ENCODE results near the gene SLC8A1.

Gene SLC8A1

DNA sequence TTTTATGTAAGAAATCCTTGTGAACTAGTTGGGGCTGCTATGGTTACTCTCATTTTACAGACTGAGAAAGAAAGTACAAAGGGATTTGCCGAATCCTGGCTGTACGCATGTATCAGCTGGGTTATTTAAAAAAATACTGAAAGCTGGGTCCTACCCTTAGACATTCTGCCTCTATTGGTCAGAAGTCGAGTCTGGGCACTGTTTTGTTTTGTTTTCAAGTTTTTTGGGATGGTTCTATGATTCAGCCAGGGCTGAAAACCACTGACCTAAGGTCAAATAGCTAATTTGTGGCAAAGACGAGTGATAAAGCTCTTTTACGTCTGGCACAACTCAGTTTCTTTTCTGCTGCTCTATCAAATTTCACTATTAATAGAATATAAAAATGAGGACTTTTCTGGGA, 5.9 kb upstream of the SLC8A1 start:
- no peak for DNase-seq

- DNase-seq: no peak
Observed at GRCh38 chr2:40457366-40457765, 5.5 kb upstream of the SLC8A1 start.

DNA sequence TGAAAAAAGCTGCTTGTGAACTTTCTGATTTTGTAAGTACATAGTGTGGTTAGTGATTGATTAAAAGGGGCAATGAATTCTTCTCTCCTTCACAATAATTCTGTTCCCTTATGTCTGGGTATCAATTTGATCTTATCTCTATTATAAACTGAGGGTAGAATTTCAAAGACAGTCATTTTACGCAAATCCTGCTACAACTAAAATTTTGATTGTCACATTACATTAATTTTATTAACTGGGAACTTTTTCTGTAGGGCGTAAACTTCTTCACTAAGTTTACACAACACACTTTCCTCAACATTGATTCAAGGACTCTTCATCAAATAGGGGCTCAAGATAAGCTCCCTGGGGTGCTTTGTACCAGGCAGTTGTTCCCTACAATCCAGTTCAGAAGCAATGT, 5.0 kb upstream of the SLC8A1 start:
- no peak for DNase-seq

DNA sequence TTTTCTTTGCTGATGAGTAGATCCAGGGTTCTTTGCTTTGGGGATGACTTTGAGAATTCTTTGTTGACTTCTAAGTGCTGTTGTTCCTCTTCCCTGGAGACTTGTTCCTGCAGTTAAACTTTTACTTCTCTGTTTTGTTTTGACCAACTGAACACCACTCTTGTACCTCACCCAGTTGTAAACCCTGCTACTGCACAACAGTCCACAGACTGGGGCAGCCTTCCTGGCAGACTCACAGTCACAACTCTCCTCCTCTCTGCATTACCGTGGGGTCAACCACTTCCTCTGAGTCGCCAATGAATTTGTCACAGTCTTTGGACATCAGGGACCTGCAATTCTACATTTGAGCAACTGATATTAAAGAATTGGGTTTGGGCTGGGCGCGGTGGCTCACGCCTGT, 3.8 kb upstream of the SLC8A1 start:
- DNase-seq: no peak

DNA sequence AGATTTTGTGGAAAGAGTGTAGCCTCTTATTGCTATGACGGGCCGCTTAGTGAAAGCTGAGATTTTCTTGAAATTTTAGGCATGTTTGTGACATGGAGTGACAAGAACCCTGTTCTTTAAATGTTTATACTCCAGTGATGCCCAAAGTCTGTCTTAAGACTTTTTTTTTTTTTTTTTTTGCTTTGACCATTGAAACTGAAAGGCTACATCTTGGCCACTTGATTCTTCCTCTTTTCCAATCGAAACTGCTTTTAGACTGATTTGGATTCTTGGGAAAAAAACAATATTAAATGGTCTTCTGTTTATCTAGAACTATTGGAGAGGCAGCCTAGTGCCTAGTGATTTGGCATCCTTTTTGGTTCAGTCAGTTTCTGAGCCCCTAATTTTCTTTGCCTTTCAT, 2.4 kb upstream of the SLC8A1 start:
- DNase-seq: no peak

DNA sequence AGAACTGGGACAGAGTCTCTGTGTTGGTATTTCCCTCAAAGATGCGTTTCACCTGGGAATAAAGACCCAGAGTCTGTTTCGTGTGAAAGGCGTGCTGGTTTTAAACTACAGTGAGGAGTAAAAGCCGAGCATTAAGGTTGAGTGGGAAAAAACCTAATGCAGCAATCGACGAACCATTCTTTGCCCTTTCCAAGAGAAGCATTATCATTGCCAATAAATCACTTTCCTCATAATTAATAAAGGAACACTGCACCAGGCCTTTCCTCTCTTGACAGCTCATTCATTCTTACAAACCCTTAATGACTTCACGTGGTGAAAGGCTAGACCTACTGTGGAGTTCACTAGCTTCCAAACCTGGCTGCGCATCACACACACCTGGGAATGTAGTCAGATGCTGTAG, 896 bp upstream of the SLC8A1 start:
- DNase-seq: no peak

DNA sequence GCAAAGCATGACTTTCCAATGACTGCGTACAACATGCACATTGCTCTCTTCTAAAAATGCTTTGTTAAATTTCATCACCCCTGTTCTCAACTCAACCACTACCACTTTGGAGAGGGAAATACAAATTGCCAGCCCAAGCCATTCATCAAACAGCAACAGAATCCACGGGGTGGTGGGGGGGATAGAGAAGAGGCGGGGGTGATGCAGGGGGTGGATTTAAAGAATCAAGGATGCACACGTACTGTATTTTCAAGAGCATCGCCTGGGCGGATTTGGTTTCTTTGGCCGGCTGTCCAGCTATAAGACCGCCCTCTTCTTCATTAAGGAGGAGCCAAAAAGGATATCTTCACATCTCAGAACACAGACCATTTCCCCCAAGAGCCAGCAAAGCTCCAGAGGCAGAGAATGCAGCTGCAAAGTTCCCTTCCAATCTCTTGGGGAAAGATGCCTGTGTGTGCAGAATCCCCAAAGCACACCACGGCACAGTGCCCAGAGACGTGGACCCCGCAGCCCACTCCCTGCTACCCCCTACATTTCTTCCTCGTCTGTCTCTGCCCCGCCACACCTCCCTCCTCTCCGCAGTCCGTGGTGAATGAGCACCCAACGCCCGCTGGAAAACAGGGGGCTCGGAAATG, 977 bp downstream of the SLC8A1 start:
- DNase-seq: peak; percentile 61

DNA sequence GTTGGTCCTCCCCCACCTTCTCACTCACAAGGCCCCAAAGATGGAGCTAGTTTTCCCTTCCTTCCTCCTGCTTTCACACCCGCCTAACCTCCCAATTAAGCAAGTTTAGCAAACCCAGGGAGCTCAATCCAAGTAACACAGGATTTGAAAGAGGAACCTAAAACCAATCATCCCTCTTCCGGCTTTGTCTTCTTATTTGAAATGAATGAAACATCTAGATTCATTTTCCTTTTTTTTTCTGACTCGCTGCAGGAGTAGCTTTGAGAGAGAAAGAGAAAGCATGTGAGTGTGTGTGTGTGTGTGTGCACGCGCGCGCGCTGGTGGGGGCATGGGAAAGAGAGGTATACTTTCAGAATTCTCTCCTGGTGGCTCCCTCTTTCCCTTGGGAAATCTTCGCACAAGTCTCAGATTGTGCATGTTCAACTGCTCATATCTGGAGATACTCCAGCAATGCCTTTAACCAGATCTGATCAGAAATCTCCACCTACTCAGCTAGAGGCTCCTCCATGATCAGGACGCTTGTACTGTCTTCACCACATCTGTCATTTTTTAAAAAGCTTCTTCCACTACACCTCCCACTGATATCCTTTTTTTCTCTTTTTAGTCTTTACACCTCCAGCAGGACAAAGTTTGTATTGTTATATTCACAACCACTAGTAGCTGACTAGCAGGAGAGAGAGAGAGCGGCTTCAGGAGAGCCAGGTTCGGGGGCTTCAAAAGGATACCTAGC, 1.7 kb downstream of the SLC8A1 start:
- DNase-seq: peak; percentile 35

- DNase-seq: peak; percentile 50
Observed at GRCh38 chr2:40448476-40449079, 3.3 kb downstream of the SLC8A1 start.

DNA sequence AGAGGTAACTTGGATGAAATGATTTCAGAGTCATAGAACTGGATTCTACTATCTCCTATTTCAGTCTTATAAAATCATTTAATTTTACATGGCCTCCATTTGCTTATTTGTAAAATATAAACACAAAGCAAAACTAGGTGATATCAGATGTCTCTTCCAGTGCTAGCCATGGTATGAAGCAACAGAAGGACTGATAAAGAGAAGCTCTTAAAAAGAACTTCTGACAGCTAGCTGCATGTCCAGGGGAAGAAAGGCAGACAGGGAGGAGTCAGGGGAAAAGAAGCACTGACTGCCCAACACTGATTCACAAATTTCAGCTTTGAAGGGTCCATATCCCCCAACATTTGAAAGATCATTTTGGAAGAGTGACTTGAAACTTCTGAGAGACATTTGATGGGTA, 6.4 kb downstream of the SLC8A1 start:
- no peak for DNase-seq

DNA sequence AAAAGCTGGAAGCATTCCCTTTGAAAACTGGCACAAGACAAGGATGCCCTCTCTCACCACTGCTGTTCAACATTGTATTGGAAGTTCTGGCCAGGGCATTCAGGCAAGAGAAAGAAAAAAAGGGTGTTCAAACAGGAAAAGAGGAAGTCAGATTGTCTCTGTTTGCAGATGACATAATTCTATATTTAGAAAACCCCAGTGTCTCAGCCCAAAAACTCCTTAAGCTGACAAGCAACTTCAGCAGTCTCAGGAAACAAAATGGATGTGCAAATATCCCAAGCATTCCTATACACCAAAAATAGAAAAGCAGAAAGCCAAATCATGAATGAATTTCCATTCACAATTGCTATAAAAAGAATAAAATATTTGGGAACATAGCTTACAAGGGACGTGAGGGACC, 11.1 kb downstream of the SLC8A1 start:
- DNase-seq: no peak

- DNase-seq: no peak
Observed at GRCh38 chr2:40439473-40439872, 12.4 kb downstream of the SLC8A1 start.

DNA sequence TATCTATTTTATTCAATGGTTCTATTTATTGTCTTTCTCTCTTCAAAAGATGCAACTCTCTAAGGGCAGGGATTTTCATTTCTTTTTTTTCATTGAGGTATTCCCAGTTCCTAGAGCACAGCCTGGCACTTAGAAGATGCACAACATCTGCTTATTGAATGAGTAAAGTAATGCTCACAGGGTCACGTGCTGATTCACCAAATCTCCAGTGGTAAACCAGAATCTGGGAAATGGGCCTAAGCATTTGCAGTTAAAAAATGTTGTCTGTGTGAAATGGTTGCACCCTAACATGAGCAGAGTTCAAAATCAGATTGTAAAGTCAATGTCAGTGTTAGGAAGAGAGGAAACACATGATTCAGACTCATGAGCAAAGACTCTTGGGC, 15.8 kb downstream of the SLC8A1 start:
- DNase-seq: no peak

- no peak for DNase-seq
Observed at GRCh38 chr2:40435426-40436092, 16.3 kb downstream of the SLC8A1 start.

GRCh38 chr2:40434731-40435271, 17.1 kb downstream of the SLC8A1 start:
- DNase-seq: peak; percentile 74

GRCh38 chr2:40433736-40434135, 18.2 kb downstream of the SLC8A1 start:
- peak; percentile 66 for DNase-seq

DNA sequence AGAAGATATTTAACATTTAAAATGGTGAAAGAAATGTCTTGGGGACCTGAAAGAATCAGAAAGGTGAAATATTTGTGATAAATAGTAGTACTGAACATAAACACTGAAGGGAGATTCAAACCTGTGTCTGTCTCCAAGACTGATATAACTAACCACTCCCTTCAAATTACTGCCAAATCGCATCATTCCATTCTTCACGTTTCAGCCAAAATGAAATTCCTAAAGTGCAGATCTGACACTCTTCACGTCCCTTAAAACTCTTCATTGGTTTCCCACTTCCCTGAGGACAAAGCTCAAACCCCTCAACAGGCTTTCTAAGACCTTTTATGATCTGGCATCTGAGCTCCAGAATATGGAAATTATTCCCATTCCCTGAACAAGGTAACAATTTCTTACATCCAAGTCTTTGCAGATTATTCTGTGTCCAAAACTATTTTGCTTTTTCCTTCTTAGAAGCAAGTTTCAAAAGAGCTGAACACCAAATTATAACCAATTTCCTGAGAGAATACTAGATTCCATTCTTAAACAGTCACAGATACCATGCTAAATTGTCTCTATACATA, 18.9 kb downstream of the SLC8A1 start:
- DNase-seq: peak; percentile 20

DNA sequence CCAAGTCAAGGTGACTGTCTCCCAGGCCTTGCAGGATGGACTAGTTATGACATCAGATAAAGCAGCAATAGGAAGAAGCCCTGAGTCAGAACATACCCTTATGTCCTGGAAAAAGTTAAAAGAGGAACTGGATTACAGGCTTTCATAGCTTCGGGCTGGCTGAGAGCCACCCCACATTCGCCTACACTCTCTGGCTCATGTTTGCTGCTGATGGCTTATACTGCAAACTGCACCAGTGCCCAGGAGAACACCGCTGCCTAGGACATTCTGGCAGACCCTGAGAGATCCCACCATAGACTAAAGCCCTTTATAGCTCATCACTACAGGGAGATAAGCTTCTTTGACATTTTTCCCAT, 20.3 kb downstream of the SLC8A1 start:
- no peak for DNase-seq

DNA sequence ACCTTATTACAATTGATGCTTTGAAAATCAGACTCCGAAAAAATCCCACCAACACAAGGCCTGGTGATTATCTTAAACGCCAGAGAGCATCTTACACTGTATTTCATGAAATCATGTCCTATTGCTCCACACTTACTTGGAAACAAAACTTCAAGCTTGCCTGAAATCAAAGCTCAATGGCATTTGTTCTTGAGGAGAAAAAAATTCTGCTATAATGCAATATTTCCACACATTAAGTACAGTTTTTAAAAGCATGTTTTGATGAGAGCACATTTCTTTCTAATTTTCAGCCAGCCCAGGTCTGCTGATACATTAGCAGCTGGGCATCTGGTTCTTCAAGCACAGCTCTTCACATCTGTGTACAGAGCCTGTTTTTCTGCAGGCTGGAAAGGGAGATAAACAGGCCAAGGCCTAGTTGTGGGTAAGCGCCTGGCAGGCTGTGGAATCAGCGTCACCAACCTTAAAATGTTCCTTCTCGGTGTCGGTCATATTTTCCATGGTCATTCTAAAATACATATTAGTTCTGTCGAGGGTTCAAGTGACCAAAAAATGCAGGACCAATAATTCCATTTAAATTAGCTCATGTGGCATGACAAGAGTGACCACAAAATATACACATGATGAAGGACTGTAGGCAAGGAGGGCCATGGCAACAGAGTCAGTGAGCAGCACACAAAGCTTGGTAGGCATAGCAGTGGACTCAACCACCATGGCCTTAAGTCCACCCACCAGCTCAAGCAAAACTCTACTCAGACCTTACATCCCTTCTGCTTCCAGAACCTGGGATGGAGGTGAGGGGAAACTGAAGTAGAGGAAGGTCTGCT, 20.9 kb downstream of the SLC8A1 start:
- no peak for DNase-seq

GRCh38 chr2:40428439-40428838, 23.5 kb downstream of the SLC8A1 start:
- DNase-seq: no peak

- no peak for DNase-seq
Observed at GRCh38 chr2:40421631-40422297, 30.1 kb downstream of the SLC8A1 start.

DNA sequence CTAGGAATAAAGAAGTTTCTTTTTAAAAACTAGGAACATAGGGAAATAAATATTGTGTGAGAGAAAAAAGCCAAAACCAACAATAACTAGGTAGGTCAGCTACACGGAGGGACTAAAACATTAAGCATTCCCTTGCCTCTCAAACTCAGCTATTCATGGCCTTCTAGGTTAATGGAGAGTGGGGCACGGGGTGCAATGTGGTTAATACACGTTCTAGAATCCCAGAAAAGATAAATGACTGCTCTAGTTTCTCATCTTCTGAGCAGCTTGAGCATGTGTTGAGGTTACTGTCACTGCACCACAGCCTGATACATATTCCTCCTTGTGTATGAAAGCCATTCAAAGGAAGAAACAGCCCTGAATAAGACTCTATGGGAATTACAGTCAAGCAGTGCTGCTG, 31.4 kb downstream of the SLC8A1 start:
- no peak for DNase-seq
